Measurements from ENCODE around the gene AURKB.

AURKB gene

DNA sequence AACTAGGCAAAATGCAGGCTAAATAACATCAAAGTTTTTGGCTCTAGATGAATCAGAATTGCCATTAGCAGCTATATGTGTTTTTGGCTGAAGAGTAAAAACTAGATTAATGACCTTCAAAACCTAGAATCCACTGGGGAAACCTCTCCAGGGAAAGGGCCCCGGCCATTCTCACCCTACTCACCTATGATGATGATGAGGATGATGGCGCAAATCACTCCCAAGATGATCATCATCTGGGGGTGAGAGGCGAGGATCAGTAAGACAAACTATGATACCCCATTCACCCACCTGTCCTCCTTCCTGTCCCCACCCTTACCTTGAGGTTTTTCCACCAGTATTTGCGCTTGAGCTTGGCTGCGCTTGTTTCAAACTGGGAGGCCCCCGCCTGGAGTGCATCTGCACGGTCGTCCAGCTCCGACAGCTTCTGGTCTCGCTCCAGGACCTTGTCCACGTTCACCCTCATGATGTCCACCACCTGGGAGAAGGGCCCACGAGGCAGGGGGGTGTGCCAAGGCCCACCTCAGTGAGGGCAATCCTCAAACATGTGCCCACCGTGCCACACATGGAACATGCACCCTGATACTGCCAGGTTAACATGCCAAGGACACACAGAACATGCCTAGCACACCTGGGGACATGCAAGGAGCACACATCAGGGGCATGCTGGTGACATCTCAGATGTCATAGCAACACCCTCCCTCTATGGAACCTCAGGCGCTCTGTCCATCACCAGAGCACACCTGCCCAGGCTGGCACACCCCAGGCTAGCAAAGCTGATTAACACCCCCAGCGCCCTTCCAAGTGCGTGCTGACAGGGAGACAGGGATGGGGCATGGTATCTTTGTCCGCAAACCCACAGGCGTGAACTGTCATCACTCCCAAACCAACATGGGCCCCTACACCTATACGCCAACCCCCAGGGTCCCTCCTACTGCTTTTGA lies 48.8 kb downstream of the AURKB start:
- peak in 1 of 6 experiments; percentile 15 for DNase-seq

DNA sequence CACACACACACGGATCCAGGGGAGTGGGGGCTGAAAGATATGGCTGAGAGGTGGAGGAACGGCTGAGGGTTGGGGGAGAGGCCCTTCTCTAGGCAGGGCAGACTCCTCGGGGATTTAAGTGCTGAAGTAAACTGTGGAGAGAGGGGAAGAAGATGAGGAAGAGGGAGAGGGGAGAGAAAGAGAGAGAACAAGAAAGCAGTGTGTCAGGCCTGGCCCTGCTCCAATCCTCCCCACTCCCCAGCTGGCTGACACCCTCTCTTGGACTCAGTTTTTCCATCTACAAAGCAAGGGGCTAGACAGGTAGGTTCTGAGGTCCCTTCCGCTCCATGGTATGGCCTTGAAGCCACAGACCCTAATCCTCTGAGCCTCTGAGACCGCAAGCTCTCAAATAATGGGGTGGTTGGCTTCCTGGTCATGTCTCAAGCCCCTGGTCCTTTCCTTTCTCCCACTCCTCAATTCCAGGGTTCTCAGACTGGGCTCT lies 49.6 kb downstream of the AURKB start:
- no peak for DNase-seq

- DNase-seq: no peak
Observed at GRCh38 chr17:8160224-8160577, 50.2 kb downstream of the AURKB start.

DNA sequence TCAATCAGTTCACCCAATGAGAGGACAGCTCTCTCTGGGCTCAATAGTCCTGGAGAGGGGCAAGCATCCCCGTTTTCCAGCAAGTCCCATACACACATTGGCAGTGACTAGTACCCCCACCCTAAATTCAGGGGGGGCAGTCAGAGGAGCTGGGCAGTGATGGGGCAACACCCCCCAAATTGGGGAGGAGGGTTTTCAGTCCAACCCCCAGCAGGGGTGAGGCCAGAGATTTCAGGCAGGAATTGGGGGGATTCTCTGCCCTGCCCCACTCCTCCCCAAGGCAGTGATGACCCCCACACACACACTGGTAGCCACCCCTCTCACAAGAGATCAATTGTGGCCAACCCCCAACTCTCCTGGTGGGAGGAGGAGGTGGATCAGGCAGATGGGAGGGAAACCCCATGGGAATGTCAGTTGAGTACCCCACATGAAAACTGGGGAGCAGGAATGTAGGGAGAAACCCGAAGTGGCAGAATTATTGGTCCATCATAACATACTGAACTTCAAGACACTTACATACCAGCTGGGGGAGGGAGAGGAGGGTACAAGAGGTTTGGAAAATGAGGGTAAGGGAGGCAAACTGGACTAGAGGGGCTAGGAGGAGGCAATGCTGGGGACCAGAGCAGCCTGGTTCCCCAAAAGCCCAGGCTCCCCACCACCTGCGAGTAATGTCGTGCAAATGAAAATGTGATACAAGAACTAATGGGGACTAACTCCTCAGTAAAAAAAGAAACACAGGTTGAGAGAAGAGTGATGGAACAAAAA lies 50.7 kb downstream of the AURKB start:
- no peak for DNase-seq

- DNase-seq: no peak
Observed at GRCh38 chr17:8159032-8159400, 51.4 kb downstream of the AURKB start.

DNA sequence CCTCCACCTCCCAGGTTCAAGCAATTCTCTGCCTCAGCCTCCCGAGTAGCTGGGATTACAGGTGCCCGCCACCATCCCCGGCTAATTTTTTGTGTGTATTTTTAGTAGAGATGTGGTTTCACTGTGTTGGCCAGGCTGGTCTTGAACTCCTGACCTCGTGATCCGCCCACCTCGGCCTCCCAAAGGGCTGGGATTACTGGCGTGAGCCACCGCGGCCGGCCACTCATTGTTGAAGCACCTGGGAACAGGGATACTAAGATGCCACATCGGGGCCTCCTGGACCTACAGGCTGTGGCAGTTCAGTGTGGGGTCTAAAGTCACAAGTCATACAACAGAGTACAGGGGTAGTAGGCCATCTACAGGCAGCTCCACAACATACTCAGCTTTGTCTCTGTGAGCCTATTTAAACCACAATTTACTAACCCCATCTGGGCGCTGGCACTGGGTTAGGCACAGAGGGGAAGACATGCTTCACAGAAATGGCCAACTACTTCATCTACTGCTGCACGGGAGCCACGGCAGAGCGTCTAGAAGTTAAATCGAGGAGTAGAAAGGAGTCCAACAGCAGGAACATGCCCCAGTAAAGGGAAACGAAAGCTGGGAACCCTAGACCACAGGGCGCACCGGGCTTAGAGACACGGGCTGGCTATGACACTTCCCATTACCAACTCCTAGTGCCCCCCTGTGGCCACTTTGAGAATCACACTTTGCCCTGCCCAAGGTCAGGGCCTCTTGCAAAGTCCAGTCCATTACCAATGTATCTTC lies 51.9 kb downstream of the AURKB start:
- peak; percentile 69 to 88 (median 80) for DNase-seq

GRCh38 chr17:8156246-8156992 lies 54.0 kb downstream of the AURKB start:
- peak; percentile 99 to 100 (median 100) for DNase-seq

- no peak for DNase-seq
Observed at GRCh38 chr17:8155996-8156245, 54.5 kb downstream of the AURKB start.

GRCh38 chr17:8155231-8155995 lies 55.0 kb downstream of the AURKB start:
- DNase-seq: peak in 3 of 6 experiments; percentile 42 to 72 (median 67)

Measured in stimulated activated naive CD4-positive, alpha-beta T cell (primary cell).